ENCODE results near the gene RSRP1. TPM values are rescaled to one million over a fixed set of nuclear protein-coding genes. Genes with fewer than 3 reads are reported as not detected.

Gene RSRP1
- total and polyA plus RNA-seq, 2 experiments from 2014 or later, result 113 to 138 TPM

DNA sequence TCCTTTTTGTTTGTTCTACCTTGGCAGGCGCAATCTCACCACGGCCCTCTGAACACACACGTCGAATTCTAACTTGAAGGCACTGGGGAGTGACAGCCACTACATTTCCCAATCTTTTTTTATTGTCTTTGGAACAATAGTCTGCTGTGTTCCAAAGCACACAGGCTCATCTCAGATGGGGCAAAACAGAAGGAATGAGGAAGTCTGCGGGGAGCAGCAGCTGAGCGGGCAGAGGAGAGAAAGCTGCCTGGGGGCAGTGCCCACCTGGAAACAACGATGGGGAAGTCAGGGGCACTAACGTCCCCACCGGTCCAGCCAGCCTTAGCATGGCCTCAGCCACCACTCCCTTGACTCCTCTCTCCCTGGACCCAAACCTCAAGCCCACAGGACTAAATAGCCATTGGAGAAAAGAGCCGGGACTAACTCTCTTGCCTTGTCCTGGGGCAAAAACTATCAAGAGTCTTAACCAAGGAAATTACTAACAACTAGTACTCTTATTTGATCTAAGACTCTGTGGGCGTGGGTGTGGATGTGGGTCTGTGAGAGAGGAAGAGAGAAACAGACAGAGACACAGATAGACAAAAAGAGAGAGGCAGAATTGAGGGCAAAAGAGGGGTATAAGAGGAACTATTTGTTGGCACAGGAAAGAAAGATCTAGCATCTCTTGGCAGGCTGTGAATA lies 49.1 kb downstream of the RSRP1 start:
- peak; percentile 49 for DNase-seq
- H3K4me2 ChIP-seq (ENCODE audit: unreplicated experiment), result peak overlapping the region; percentile 66
- H3K9ac ChIP-seq, result peak overlapping the region; percentile 46
- in situ Hi-C loops (cut with MboI), result no loop called here
- no peaks in the 10 kb centered on the region for H3K9me3 ChIP-seq (ENCODE audit: low read depth)
- no peaks in the 10 kb centered on the region for H3K36me3 ChIP-seq (ENCODE audit: low read depth)
- no peaks in the 10 kb centered on the region for H3K79me2 ChIP-seq (ENCODE audit: insufficient read depth)
- H3K4me3 ChIP-seq, result peak overlapping the region; percentile 61
- H3K27me3 ChIP-seq (replicated peaks; ENCODE audit: insufficient read depth), result no peaks in the 10 kb centered on the region
- TF ChIP-seq EZH2phosphoT487 (IDR thresholded peaks at IDR 0.05; ENCODE audit: insufficient read depth, low read depth) (no peak), EZH2 (IDR thresholded peaks at IDR 0.05; ENCODE audit: insufficient read depth, poor library complexity, severe bottlenecking) (no peak)
- no peaks in the 10 kb centered on the region for H3K9me2 ChIP-seq (ENCODE audit: insufficient read depth)
- H3K27ac ChIP-seq, result peak overlapping the region; percentile 27; the same call in 1 of the 2 replicates
- H2AFZ ChIP-seq, result peak overlapping the region; percentile 76
- 22 to 30% methylated on average over 11 of the region's 11 CpGs for WGBS, 2 experiments (ENCODE audit: low coverage in 1 of 2, low lambda C conversion rate in 2 of 2, missing lambda C conversion rate in 2 of 2)
- peaks cover 11% of the 10 kb centered on the region for H3F3A ChIP-seq (ENCODE audit: insufficient read depth)
- no peaks in the 10 kb centered on the region for H4K20me1 ChIP-seq (ENCODE audit: insufficient read depth)
- peaks cover 16% of the 10 kb centered on the region for H3K4me1 ChIP-seq (ENCODE audit: insufficient read depth)

DNA sequence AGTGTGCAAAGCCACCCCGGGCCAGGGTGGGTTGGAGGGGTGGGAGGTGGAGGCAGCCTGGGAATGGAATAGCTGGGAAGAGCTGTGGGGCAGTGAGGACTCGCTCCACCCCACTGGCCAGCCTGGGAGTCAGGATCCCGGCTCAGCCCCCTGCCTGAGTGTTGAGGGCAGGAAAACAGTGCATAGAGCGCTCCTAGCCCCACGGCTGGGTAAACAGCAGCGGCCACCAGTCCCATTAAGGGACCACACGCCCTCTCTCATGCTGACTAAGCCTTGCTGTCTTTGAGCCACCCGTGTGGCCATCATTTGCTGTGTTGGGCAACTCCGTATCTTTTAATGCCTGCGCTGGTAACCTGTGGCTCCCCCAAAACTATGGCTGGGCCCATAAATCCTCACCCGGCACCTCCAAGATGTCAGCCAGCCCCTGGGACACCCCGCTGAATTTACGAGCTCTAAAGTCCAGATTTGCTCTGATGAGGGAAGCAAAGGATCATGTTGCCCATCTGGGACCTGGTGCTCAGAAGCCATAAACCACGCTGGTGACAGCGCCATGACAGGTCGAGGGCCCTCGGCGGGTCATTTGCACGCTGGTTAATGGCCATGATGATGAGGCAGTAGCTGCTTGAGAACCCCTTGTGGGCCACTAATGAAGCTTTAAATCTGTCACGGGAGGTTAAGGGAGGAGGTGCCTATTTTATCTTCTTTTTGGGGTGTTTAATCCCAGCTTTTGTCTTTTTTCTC lies 49.8 kb downstream of the RSRP1 start:
- H3K27me3 ChIP-seq (replicated peaks; ENCODE audit: insufficient read depth), result peaks cover 6% of the 10 kb centered on the region; the same call in 1 of the 2 replicates
- H3K4me3 ChIP-seq, result no peak overlapping the region
- 89 to 93% methylated on average over 17 to 20 of the region's 20 CpGs for WGBS, 2 experiments (ENCODE audit: low coverage in 1 of 2, low lambda C conversion rate in 2 of 2, missing lambda C conversion rate in 2 of 2)
- H2AFZ ChIP-seq, result no peak overlapping the region
- H3K9ac ChIP-seq, result no peak overlapping the region
- no peak overlapping the region for H3K27ac ChIP-seq
- in situ Hi-C loops (cut with MboI), result no loop called here
- no peaks in the 10 kb centered on the region for H4K20me1 ChIP-seq (ENCODE audit: insufficient read depth)
- DNase-seq, result no peak
- H3F3A ChIP-seq (ENCODE audit: insufficient read depth), result peaks cover 11% of the 10 kb centered on the region
- no peak overlapping the region for H3K4me2 ChIP-seq (ENCODE audit: unreplicated experiment)
- no peaks in the 10 kb centered on the region for H3K9me3 ChIP-seq (ENCODE audit: low read depth)
- H3K79me2 ChIP-seq (ENCODE audit: insufficient read depth), result no peaks in the 10 kb centered on the region
- peaks cover 16% of the 10 kb centered on the region for H3K4me1 ChIP-seq (ENCODE audit: insufficient read depth)
- no peaks in the 10 kb centered on the region for H3K36me3 ChIP-seq (ENCODE audit: low read depth)
- no peaks in the 10 kb centered on the region for H3K9me2 ChIP-seq (ENCODE audit: insufficient read depth)
- no peak for TF ChIP-seq EZH2 (IDR thresholded peaks at IDR 0.05; ENCODE audit: insufficient read depth, poor library complexity, severe bottlenecking)
- no peak for TF ChIP-seq EZH2phosphoT487 (IDR thresholded peaks at IDR 0.05; ENCODE audit: insufficient read depth, low read depth)

- peaks cover 16% of the 10 kb centered on the region for H3K4me1 ChIP-seq (ENCODE audit: insufficient read depth)
- WGBS, 2 experiments (ENCODE audit: low coverage in 1 of 2, low lambda C conversion rate in 2 of 2, missing lambda C conversion rate in 2 of 2), result 93 to 96% methylated on average over 7 of the region's 7 CpGs
- H3K27ac ChIP-seq, result no peak overlapping the region
- no peak overlapping the region for H2AFZ ChIP-seq
- H3K9me3 ChIP-seq (ENCODE audit: low read depth), result no peaks in the 10 kb centered on the region
- DNase-seq, result no peak
- H3K36me3 ChIP-seq (ENCODE audit: low read depth), result no peaks in the 10 kb centered on the region
- TF ChIP-seq EZH2phosphoT487 (IDR thresholded peaks at IDR 0.05; ENCODE audit: insufficient read depth, low read depth), result no peak
- TF ChIP-seq EZH2 (IDR thresholded peaks at IDR 0.05; ENCODE audit: insufficient read depth, poor library complexity, severe bottlenecking), result no peak
- no peak overlapping the region for H3K9ac ChIP-seq
- H3K9me2 ChIP-seq (ENCODE audit: insufficient read depth), result no peaks in the 10 kb centered on the region
- in situ Hi-C loops (cut with MboI), result no loop called here
- H3K27me3 ChIP-seq (replicated peaks; ENCODE audit: insufficient read depth), result peaks cover 12% of the 10 kb centered on the region; the same call in 1 of the 2 replicates
- no peak overlapping the region for H3K4me2 ChIP-seq (ENCODE audit: unreplicated experiment)
- H4K20me1 ChIP-seq (ENCODE audit: insufficient read depth), result no peaks in the 10 kb centered on the region
- peaks cover 11% of the 10 kb centered on the region for H3F3A ChIP-seq (ENCODE audit: insufficient read depth)
- no peaks in the 10 kb centered on the region for H3K79me2 ChIP-seq (ENCODE audit: insufficient read depth)
- H3K4me3 ChIP-seq, result no peak overlapping the region
Observed at GRCh38 chr1:25196830-25197229, 50.4 kb downstream of the RSRP1 start.

DNA sequence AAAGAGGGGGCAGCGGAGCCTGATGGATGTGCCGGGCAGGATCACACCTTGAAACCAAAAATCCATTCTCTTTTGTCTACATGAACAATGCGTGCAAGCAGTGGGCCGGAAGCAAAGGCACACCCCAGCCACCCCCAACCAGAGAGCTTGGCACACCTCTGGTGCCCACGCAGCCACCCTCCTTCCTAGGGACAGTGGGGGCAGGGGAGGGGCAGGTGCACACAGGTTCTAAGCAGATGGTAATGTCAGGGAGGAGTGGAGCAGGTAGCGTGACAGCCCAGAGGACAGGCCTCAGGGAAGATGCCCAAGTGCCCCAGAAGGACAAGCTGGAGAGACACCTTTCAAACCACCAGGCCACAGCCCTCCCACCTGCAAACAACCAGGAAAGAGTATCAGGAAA lies 51.4 kb downstream of the RSRP1 start:
- WGBS, 2 experiments (ENCODE audit: low coverage in 1 of 2, low lambda C conversion rate in 2 of 2, missing lambda C conversion rate in 2 of 2), result 89 to 91% methylated on average over 6 of the region's 6 CpGs
- no peak overlapping the region for H2AFZ ChIP-seq
- H3K4me1 ChIP-seq (ENCODE audit: insufficient read depth), result peaks cover 16% of the 10 kb centered on the region

More for the DNA sequence above, 51.4 kb downstream of the RSRP1 start:
- Histone ChIP-seq H3K79me2 (ENCODE audit: insufficient read depth) (no peaks in the 10 kb centered on the region), H3K4me3 (no peak overlapping the region), H3K9ac (no peak overlapping the region), H3K27me3 (replicated peaks; ENCODE audit: insufficient read depth) (peaks cover 13% of the 10 kb centered on the region; the same call in 1 of the 2 replicates), H3K27ac (no peak overlapping the region), H3K36me3 (ENCODE audit: low read depth) (no peaks in the 10 kb centered on the region), H3K4me2 (ENCODE audit: unreplicated experiment) (no peak overlapping the region), H3K9me2 (ENCODE audit: insufficient read depth) (no peaks in the 10 kb centered on the region), H4K20me1 (ENCODE audit: insufficient read depth) (no peaks in the 10 kb centered on the region), H3F3A (ENCODE audit: insufficient read depth) (peaks cover 11% of the 10 kb centered on the region), H3K9me3 (ENCODE audit: low read depth) (no peaks in the 10 kb centered on the region)
- no peak for DNase-seq
- no peak for TF ChIP-seq EZH2 (IDR thresholded peaks at IDR 0.05; ENCODE audit: insufficient read depth, poor library complexity, severe bottlenecking)
- in situ Hi-C loops (cut with MboI), result no loop called here
